Peyer's patch (tissue), 4 donors: ENCODE measurements around the gene NAA80. TPM values are rescaled to one million over a fixed set of nuclear protein-coding genes. Genes with fewer than 3 reads are reported as not detected.

ENCODE experiments used
- DNase-seq, 3 donors: peaks; one replicate each; pipeline ENCODE4 v3.0.0-alpha.2; 2017 to 2019
- H3K27ac ChIP-seq, 4 donors: fragments of 200-600 bp; sonication (generic); one replicate each; pipeline ENCODE4 v1.5.1; 2016 to 2019
- H3K27me3 ChIP-seq, 2 donors: fragments of 200-600 bp; sonication (generic); one replicate each; pipeline ENCODE4 v1.5.1; 2019
- H3K36me3 ChIP-seq, 3 donors: fragments of 200-600 bp; sonication (generic); one replicate each; pipeline ENCODE4 v1.5.1; 2016 to 2019
- H3K4me1 ChIP-seq, 4 donors: fragments of 200-600 bp; sonication (generic); one replicate each; pipeline ENCODE4 v1.5.1; 2016 to 2019
- H3K4me3 ChIP-seq, 4 donors: fragments of 200-600 bp; sonication (generic); 1 replicate in 3 of 4; 2 replicates in 1 of 4; pipeline ENCODE4 v1.5.1; 2016 to 2019; ENCODE audit warnings: mild to moderate bottlenecking in 1 of 4
- H3K9me3 ChIP-seq, 4 donors: fragments of 200-600 bp; sonication (generic); one replicate each; pipeline ENCODE4 v1.5.1; 2016 to 2019; ENCODE audit warnings: mild to moderate bottlenecking in 1 of 4
- CTCF ChIP-seq, 6 experiments: fragments of 450-650 bp in 4 of 6; fragments of 200-600 bp in 2 of 6; sonication (generic) in 1 of 6; IDR thresholded peaks; one replicate each; pipeline ENCODE4 v1.5.1; 2017 to 2019; ENCODE audit warnings: antibody characterized with exemption in 6 of 6, mild to moderate bottlenecking in 3 of 6, moderate library complexity in 1 of 6
- POLR2A ChIP-seq, 2 donors: fragments of 450-650 bp; IDR thresholded peaks; one replicate each; pipeline ENCODE4 v1.5.1; 2017; ENCODE audit warnings: antibody characterized with exemption in 2 of 2, mild to moderate bottlenecking in 2 of 2, moderate library complexity in 2 of 2
- total RNA-seq, 4 donors: library from RNA; depleted of rRNA; stranded (reverse); fragments of >200 nt; gene quantifications; one replicate each; pipeline ENCODE4 v1.1.0, GENCODE V29; 2016

NAA80 gene
- total RNA-seq, 4 donors from 2014 or later = 3.2 to 14.0 (median 12.4) TPM

GRCh38 chr3:50333744-50334328 is 34.6 kb upstream of the NAA80 start:
- Histone ChIP-seq H3K9me3 (no peaks in the 10 kb centered on the region), H3K4me1 (peaks cover 0 to 50% (median 13%) of the 10 kb centered on the region in 4 donors), H3K4me3 (no peak overlapping the region), H3K27ac (peak overlapping the region; percentile 38 to 99 (median 67)), H3K36me3 (peaks cover 0 to 31% (median 0%) of the 10 kb centered on the region in 3 donors), H3K27me3 (no peaks in the 10 kb centered on the region)
- TF ChIP-seq CTCF (IDR thresholded peaks at IDR 0.05) (no peak), POLR2A (IDR thresholded peaks at IDR 0.05) (no peak)
- DNase-seq = no peak

- Histone ChIP-seq H3K27ac (no peak overlapping the region), H3K9me3 (no peaks in the 10 kb centered on the region), H3K27me3 (no peaks in the 10 kb centered on the region), H3K4me1 (peaks cover 0 to 52% (median 25%) of the 10 kb centered on the region in 4 donors), H3K4me3 (no peak overlapping the region), H3K36me3 (peaks cover 0 to 31% (median 0%) of the 10 kb centered on the region in 3 donors)
- TF ChIP-seq POLR2A (IDR thresholded peaks at IDR 0.05) (no peak), CTCF (IDR thresholded peaks at IDR 0.05) (no peak)
- no peak for DNase-seq
These were observed 32.2 kb upstream of the NAA80 start for GRCh38 chr3:50331364-50331907.

GRCh38 chr3:50330330-50330729 is 31.1 kb upstream of the NAA80 start:
- no peak for DNase-seq
- TF ChIP-seq CTCF (IDR thresholded peaks at IDR 0.05) (no peak), POLR2A (IDR thresholded peaks at IDR 0.05) (no peak)

GRCh38 chr3:50327943-50328691 is 28.9 kb upstream of the NAA80 start, which contains the start of gene TUSC2:
TSS of gene TUSC2 (minus strand) at chr3:50328223. CDS start at chr3:50328099, 124 bp downstream.
- peak within 1 kb of the TSS; percentile 69 to 99 (median 87) for H3K4me3 ChIP-seq
- H3K36me3 ChIP-seq = peaks cover 0 to 42% (median 0%) of the 10 kb centered on the region in 3 donors
- peak; percentile 98 to 99 (median 99) for DNase-seq
- TF ChIP-seq POLR2A (IDR thresholded peaks at IDR 0.05) (peak; percentile 69 to 81), CTCF (IDR thresholded peaks at IDR 0.05) (no peak)
- H3K4me1 ChIP-seq = peaks cover 0 to 29% (median 13%) of the 10 kb centered on the region in 4 donors
- no peaks in the 10 kb centered on the region for H3K9me3 ChIP-seq
- H3K27ac ChIP-seq = peak within 1 kb of the TSS; percentile 74 to 93 (median 81)
- no peaks in the 10 kb centered on the region for H3K27me3 ChIP-seq

More at GRCh38 chr3:50330330-50330729, 31.1 kb upstream of the NAA80 start:
- Histone ChIP-seq H3K27me3 (no peaks in the 10 kb centered on the region), H3K9me3 (no peaks in the 10 kb centered on the region), H3K4me3 (no peak overlapping the region), H3K4me1 (peaks cover 0 to 41% (median 18%) of the 10 kb centered on the region in 4 donors), H3K27ac (peak overlapping the region in 1 of 4 donors; percentile 8), H3K36me3 (peaks cover 0 to 39% (median 0%) of the 10 kb centered on the region in 3 donors)

- TF ChIP-seq POLR2A (IDR thresholded peaks at IDR 0.05) = no peak
- no peak for TF ChIP-seq CTCF (IDR thresholded peaks at IDR 0.05)
- Histone ChIP-seq H3K4me3 (peak overlapping the region; percentile 69 to 99 (median 87)), H3K36me3 (peaks cover 0 to 40% (median 0%) of the 10 kb centered on the region in 3 donors), H3K27me3 (no peaks in the 10 kb centered on the region), H3K27ac (peak overlapping the region in 2 of 4 donors; percentile 74 to 93), H3K4me1 (peaks cover 4 to 33% (median 14%) of the 10 kb centered on the region in 4 donors), H3K9me3 (no peaks in the 10 kb centered on the region)
- no peak for DNase-seq
These were observed 27.9 kb upstream of the NAA80 start for GRCh38 chr3:50327129-50327528.
